ENCODE results near the gene SCN4A.

- TF ChIP-seq CTCF (IDR thresholded peaks at IDR 0.05) (no peak), POLR2A (IDR thresholded peaks at IDR 0.05) (no peak)
Measured at GRCh38 chr17:63927464-63928171, 45.1 kb downstream of the SCN4A start.

All from Peyer's patch (tissue), 4 donors.